Ishikawa (cell line): ENCODE measurements around the gene DOK7.

Source experiments
- CEBPB ChIP-seq: IDR thresholded peaks from 2 replicates; pipeline ENCODE4 v1.6.1; 2012
- CREB1 ChIP-seq: IDR thresholded peaks from 2 replicates; pipeline ENCODE4 v1.6.1; 2012; ENCODE audit warnings: low read depth
- EGR1 ChIP-seq: IDR thresholded peaks from 2 replicates; pipeline ENCODE4 v1.6.1; 2012
- EP300 ChIP-seq: IDR thresholded peaks from 2 replicates; pipeline ENCODE4 v1.6.1; 2012; ENCODE audit warnings: borderline replicate concordance
- FOXM1 ChIP-seq: IDR thresholded peaks from 2 replicates; pipeline ENCODE4 v1.6.1; 2012; ENCODE audit warnings: low read depth, borderline replicate concordance
- MAX ChIP-seq: IDR thresholded peaks from 2 replicates; pipeline ENCODE4 v1.6.1; 2012
- NFIC ChIP-seq: IDR thresholded peaks from 2 replicates; pipeline ENCODE4 v1.6.1; 2012
- RAD21 ChIP-seq: IDR thresholded peaks from 2 replicates; pipeline ENCODE4 v1.6.1; 2012; ENCODE audit warnings: low read depth
- REST ChIP-seq: IDR thresholded peaks from 2 replicates; pipeline ENCODE4 v1.6.1; 2012; ENCODE audit warnings: low read depth, mild to moderate bottlenecking
- TAF1 ChIP-seq: IDR thresholded peaks from 2 replicates; pipeline ENCODE4 v1.6.1; 2012; ENCODE audit warnings: low read depth, mild to moderate bottlenecking
- TCF12 ChIP-seq: IDR thresholded peaks from 2 replicates; pipeline ENCODE4 v1.6.1; 2012; ENCODE audit warnings: low read depth
- TEAD4 ChIP-seq: IDR thresholded peaks from 2 replicates; pipeline ENCODE4 v1.6.1; 2012
- USF1 ChIP-seq: IDR thresholded peaks from 2 replicates; pipeline ENCODE4 v1.6.1; 2012
- YY1 ChIP-seq: IDR thresholded peaks from 2 replicates; pipeline ENCODE4 v1.6.1; 2012; ENCODE audit warnings: low read depth
- ZBTB7A ChIP-seq: IDR thresholded peaks from 2 replicates; pipeline ENCODE4 v1.6.1; 2012; ENCODE audit warnings: low read depth

The DOK7 gene

GRCh38 chr4:3422241-3422801 is 40.8 kb upstream of the DOK7 start:
- no peak for TF ChIP-seq MAX
- no peak for TF ChIP-seq USF1
- TF ChIP-seq EP300 = no peak
- TF ChIP-seq FOXM1 = no peak
- TF ChIP-seq RAD21 = no peak
- TF ChIP-seq ZBTB7A = no peak
- no peak for TF ChIP-seq YY1
- no peak for TF ChIP-seq REST
- no peak for TF ChIP-seq CREB1
- TF ChIP-seq TEAD4 = no peak
- TF ChIP-seq NFIC = no peak
- TF ChIP-seq TAF1 = no peak
- TF ChIP-seq TCF12 = no peak
- no peak for TF ChIP-seq CEBPB
- no peak for TF ChIP-seq EGR1

GRCh38 chr4:3422808-3423297 is 40.3 kb upstream of the DOK7 start:
- TF ChIP-seq TAF1 = no peak
- TF ChIP-seq NFIC = no peak
- TF ChIP-seq CREB1 = no peak
- TF ChIP-seq FOXM1 = no peak
- TF ChIP-seq RAD21 = no peak

- TF ChIP-seq NFIC (no peak), TEAD4 (no peak)
These were observed 39.7 kb upstream of the DOK7 start for GRCh38 chr4:3423406-3423805.

GRCh38 chr4:3423952-3424351 is 39.2 kb upstream of the DOK7 start:
- TF ChIP-seq TCF12 (no peak), FOXM1 (no peak)

GRCh38 chr4:3424522-3425095 is 38.5 kb upstream of the DOK7 start:
- TF ChIP-seq TCF12 = no peak
- no peak for TF ChIP-seq EP300
- TF ChIP-seq EGR1 = no peak
- TF ChIP-seq CEBPB = no peak
- TF ChIP-seq FOXM1 = no peak
- TF ChIP-seq USF1 = no peak
- no peak for TF ChIP-seq TEAD4
- TF ChIP-seq YY1 = no peak
- no peak for TF ChIP-seq ZBTB7A
- TF ChIP-seq RAD21 = no peak
- TF ChIP-seq TAF1 = no peak
- TF ChIP-seq REST = no peak
- TF ChIP-seq NFIC = no peak
- no peak for TF ChIP-seq MAX
- TF ChIP-seq CREB1 = no peak

GRCh38 chr4:3426465-3427133 is 36.5 kb upstream of the DOK7 start:
- TF ChIP-seq CREB1 = no peak
- TF ChIP-seq RAD21 = no peak
- TF ChIP-seq TAF1 = no peak
- TF ChIP-seq TEAD4 = no peak
- no peak for TF ChIP-seq ZBTB7A
- no peak for TF ChIP-seq EP300
- no peak for TF ChIP-seq YY1
- TF ChIP-seq TCF12 = no peak
- no peak for TF ChIP-seq MAX
- no peak for TF ChIP-seq NFIC
- no peak for TF ChIP-seq EGR1
- no peak for TF ChIP-seq USF1
- no peak for TF ChIP-seq REST
- TF ChIP-seq FOXM1 = no peak
- TF ChIP-seq CEBPB = no peak
